Transverse colon (tissue), 4 donors: ENCODE results near the gene SGPP2. TPM values are rescaled to one million over a fixed set of nuclear protein-coding genes. Genes with fewer than 3 reads are reported as not detected.

Experiments
- DNase-seq: peaks from one replicate; pipeline ENCODE4 v3.0.0-alpha.2; 2019
- H3K27ac ChIP-seq, 4 donors: fragments of 200-600 bp; sonication (generic); 2 replicates each; pipeline ENCODE4 v1.5.1; 2016 to 2018; ENCODE audit warnings: inconsistent platforms in 4 of 4
- H3K27me3 ChIP-seq: fragments of 200-600 bp; sonication (generic); 2 replicates; pipeline ENCODE4 v1.5.1; 2017; ENCODE audit warnings: inconsistent platforms
- H3K36me3 ChIP-seq, 4 donors: fragments of 200-600 bp; sonication (generic); 2 replicates each; pipeline ENCODE4 v1.5.1; 2017 to 2019; ENCODE audit warnings: inconsistent platforms in 4 of 4
- H3K4me1 ChIP-seq, 4 donors: fragments of 200-600 bp; sonication (generic); 2 replicates each; pipeline ENCODE4 v1.5.1; 2017 to 2020; ENCODE audit warnings: inconsistent platforms in 4 of 4
- H3K4me3 ChIP-seq, 4 donors: fragments of 200-600 bp; sonication (generic); 1 replicate in 1 of 4; 2 replicates in 3 of 4; pipeline versions ENCODE4 v1.5.1 to v1.6.1; 2017 to 2019; ENCODE audit warnings: inconsistent platforms in 4 of 4
- H3K9me3 ChIP-seq, 2 donors: fragments of 200-600 bp; sonication (generic); 2 replicates each; pipeline ENCODE4 v1.5.1; 2017 to 2019; ENCODE audit warnings: inconsistent platforms in 2 of 2
- CTCF ChIP-seq, 5 experiments: fragments of 200-600 bp in 3 of 5; fragments of 450-650 bp in 2 of 5; sonication (generic) in 3 of 5; IDR thresholded peaks; 1 replicate in 2 of 5; 2 replicates in 3 of 5; pipeline ENCODE4 v1.5.1; 2016 to 2017; ENCODE audit warnings: antibody characterized with exemption in 5 of 5, inconsistent platforms in 3 of 5, mild to moderate bottlenecking in 2 of 5, moderate library complexity in 1 of 5
- EP300 ChIP-seq: sonication (generic); formaldehyde crosslinking; IDR thresholded peaks from one replicate; pipeline ENCODE4 v1.6.1; 2017; ENCODE audit warnings: antibody characterized with exemption, low read depth
- POLR2A ChIP-seq: fragments of 450-650 bp; IDR thresholded peaks from one replicate; pipeline ENCODE4 v1.6.1; 2016; ENCODE audit warnings: antibody characterized with exemption, mild to moderate bottlenecking, moderate library complexity
- POLR2AphosphoS5 ChIP-seq, 3 donors: sonication (generic); formaldehyde crosslinking; IDR thresholded peaks; one replicate each; pipeline ENCODE4 v1.6.1; 2016; ENCODE audit warnings: antibody characterized with exemption in 3 of 3
- WGBS, 2 donors: methylation state at CpG; one replicate each; pipeline ENCODE4 v1.1.5; 2018; ENCODE audit warnings: low coverage in 1 of 2; 5-methylcytosine and 5-hydroxymethylcytosine counted together
- in situ Hi-C, 4 donors: fragments of 200-750 bp; cut with MboI; loops; one replicate each; pipeline versions ENCODE4 v1.15.0 to v1.15.1; 2017; ENCODE audit warnings: low sequenced_read_pairs in 3 of 4, low pct_ligation_motif_present in 1 of 4, low pct_unique_long_range_greater_than_20kb in 1 of 4
- intact Hi-C: fragments of 100-400 bp; cut with DNase I; formaldehyde crosslinking; loops from one replicate; pipeline ENCODE4 v1.15.1; 2023; ENCODE audit warnings: low total_unique reads
- total RNA-seq, 4 donors: library from RNA; depleted of rRNA; stranded (reverse); fragments of >200 nt; gene quantifications; one replicate each; pipeline ENCODE4 v1.1.0, GENCODE V29; 2016

The SGPP2 gene
- total RNA-seq, 4 donors from 2014 or later = 26.5 to 56.5 (median 48.7) TPM

GRCh38 chr2:222554517-222554916 lies 130.2 kb downstream of the SGPP2 start:
- H3K4me1 ChIP-seq = no peaks in the 10 kb centered on the region
- in situ Hi-C loops = loop anchor here (25.0 kb wide), 3 partner anchors 242 to 517 kb away; a partner anchor contains a TSS
- DNase-seq = no peak

DNA sequence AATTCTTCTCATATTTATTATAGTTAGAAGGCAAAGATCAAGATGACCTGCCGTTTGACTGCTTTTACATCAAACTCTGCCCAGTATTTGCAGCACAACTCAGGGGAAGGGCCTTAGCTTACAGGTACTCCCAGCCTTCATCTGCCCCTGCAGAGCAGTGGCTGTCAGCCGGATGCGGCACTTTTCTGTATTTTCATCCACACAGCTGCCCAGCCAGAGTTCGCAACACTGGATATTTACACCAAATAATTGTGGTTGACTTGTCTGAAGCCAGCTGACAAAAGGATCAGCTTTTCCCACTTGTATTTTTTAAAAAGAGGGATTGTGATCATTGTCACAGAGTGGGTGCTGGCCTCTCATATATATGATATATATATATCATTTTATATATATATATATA lies 136.8 kb downstream of the SGPP2 start:
- no peaks in the 10 kb centered on the region for H3K9me3 ChIP-seq
- H3K36me3 ChIP-seq = no peaks in the 10 kb centered on the region
- no peak for TF ChIP-seq POLR2A
- TF ChIP-seq EP300 = no peak
- TF ChIP-seq POLR2AphosphoS5 (IDR thresholded peaks at IDR 0.05) = no peak
- TF ChIP-seq CTCF (IDR thresholded peaks at IDR 0.05) = no peak
- no peak for DNase-seq
- in situ Hi-C loops (loop anchor here (5.0 to 25.0 kb wide), 4 partner anchors 234 to 524 kb away; a partner anchor contains a TSS), intact Hi-C loops (no loop called here)
- H3K27me3 ChIP-seq = no peaks in the 10 kb centered on the region
- WGBS, 2 donors = 96% methylated on average over 4 of the region's 4 CpGs; no CpG with 5 or more reads in 1 of the 2 donors
- H3K4me3 ChIP-seq = no peak overlapping the region
- H3K27ac ChIP-seq = no peak overlapping the region
- no peaks in the 10 kb centered on the region for H3K4me1 ChIP-seq

More at GRCh38 chr2:222554517-222554916, 130.2 kb downstream of the SGPP2 start:
- Histone ChIP-seq H3K27ac (no peak overlapping the region), H3K27me3 (no peaks in the 10 kb centered on the region), H3K36me3 (no peaks in the 10 kb centered on the region), H3K9me3 (no peaks in the 10 kb centered on the region), H3K4me3 (no peak overlapping the region)
- intact Hi-C loops = no loop called here
- no peak for TF ChIP-seq POLR2A
- no peak for TF ChIP-seq EP300
- no peak for TF ChIP-seq CTCF (IDR thresholded peaks at IDR 0.05)
- TF ChIP-seq POLR2AphosphoS5 (IDR thresholded peaks at IDR 0.05) = no peak
- WGBS, 2 donors = 74 to 77% methylated on average over 7 of the region's 7 CpGs

- H3K9me3 ChIP-seq = no peaks in the 10 kb centered on the region
- WGBS, 2 donors = 63% methylated on average over 6 of the region's 6 CpGs; no CpG with 5 or more reads in 1 of the 2 donors
- no peaks in the 10 kb centered on the region for H3K27me3 ChIP-seq
- intact Hi-C loops = loop anchor here (1.0 kb wide), 1 partner anchor 244 kb away; no protein-coding TSS in a partner anchor
- H3K36me3 ChIP-seq = no peaks in the 10 kb centered on the region
- H3K4me3 ChIP-seq = no peak overlapping the region
- DNase-seq = peak; percentile 50
- H3K27ac ChIP-seq = no peak overlapping the region
- in situ Hi-C loops = loop anchor here (5.0 to 25.0 kb wide), 4 partner anchors 235 to 525 kb away; a partner anchor contains a TSS
- TF ChIP-seq CTCF (IDR thresholded peaks at IDR 0.05) (peak; percentile 53 to 77 (median 64)), EP300 (no peak)
- H3K4me1 ChIP-seq = no peaks in the 10 kb centered on the region
Observed at GRCh38 chr2:222561817-222562645, 137.7 kb downstream of the SGPP2 start.

GRCh38 chr2:222563106-222563718 lies 138.9 kb downstream of the SGPP2 start:
- TF ChIP-seq CTCF (IDR thresholded peaks at IDR 0.05) = no peak
- TF ChIP-seq POLR2AphosphoS5 (IDR thresholded peaks at IDR 0.05) = no peak
- no peak for TF ChIP-seq POLR2A
- TF ChIP-seq EP300 = no peak
- H3K27me3 ChIP-seq = no peaks in the 10 kb centered on the region
- no peaks in the 10 kb centered on the region for H3K9me3 ChIP-seq
- intact Hi-C loops = no loop called here
- in situ Hi-C loops = loop anchor here (5.0 to 25.0 kb wide), 4 partner anchors 236 to 526 kb away; a partner anchor contains a TSS
- no peak overlapping the region for H3K4me3 ChIP-seq
- WGBS, 2 donors = 76 to 83% methylated on average over 1 to 11 of the region's 11 CpGs
- no peaks in the 10 kb centered on the region for H3K4me1 ChIP-seq
- no peaks in the 10 kb centered on the region for H3K36me3 ChIP-seq
- no peak overlapping the region for H3K27ac ChIP-seq
- no peak for DNase-seq
